GM19023 (cell line): ENCODE data around the gene RNF145.
"Not testable (repeated sequence)": the region's sequence is repeated elsewhere in the genome, so short reads cannot be mapped to it uniquely, and the experiment has no call there.

Experiments used
- ATAC-seq: cut with Tn5 transposase; IDR thresholded peaks from one replicate; pipeline ENCODE4 v1.9.1; 2021; ENCODE audit warnings: mild to moderate bottlenecking, moderate library complexity; ENCODE audit not compliant: unreplicated experiment

Gene RNF145

DNA sequence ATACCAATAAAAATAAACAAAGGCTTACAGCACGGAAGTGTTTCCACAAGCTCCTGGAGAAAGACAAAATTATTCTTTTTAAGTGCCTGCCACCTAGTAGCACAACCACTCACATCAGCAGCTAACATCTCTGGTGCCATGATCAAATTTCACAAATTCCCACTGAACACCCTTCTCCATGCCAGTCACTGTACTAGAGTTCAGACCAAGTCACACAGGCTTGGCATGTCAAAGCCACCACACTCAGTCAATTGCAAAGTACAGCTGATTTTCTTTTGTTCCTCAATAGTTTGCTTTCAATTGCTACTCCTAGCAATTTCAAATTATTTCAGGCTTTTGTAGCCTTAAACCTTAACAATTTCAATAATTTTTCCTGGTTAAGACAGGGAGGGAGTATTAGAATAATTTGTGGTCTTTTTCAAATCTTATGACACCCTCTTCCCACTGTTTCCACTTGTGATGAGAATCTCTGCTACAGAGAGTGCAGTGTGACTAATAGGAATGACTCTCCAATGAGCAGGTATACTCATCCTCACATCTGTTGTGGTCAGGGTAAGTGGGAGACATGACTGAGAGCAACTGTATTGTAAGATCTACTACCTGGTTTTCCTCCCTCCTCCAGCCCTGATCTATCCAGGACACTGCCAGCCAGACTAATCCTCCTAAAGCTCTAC lies 46.2 kb downstream of the RNF145 start:
- ATAC-seq: no peak

- ATAC-seq: no peak
Measured at GRCh38 chr5:159161361-159162214, 47.8 kb downstream of the RNF145 start.

DNA sequence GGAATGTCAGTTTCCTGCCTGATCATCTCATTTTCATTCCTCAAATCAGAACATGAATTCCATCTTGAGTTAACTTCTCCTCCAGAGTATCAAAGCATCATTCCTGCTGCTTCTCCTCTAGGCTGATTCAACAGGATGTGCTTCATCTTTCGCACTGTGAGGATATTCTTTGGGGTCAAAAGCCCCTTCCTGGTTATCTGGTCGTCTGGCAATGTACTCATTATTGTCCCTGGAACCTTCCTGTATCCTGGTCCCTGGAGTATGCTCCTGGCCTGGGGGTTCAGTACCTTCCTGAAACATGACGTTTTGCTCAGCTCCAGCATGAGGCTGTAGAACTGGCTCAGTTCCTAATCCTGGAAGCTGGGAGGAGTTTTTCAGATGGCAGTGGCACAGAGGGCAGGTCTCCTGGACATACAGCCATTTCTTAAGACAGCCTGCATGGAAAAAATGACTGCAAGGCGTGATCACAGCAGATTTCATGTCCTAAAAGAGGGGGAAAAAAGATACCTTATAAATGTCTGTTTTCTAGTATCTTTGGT lies 50.7 kb downstream of the RNF145 start:
- ATAC-seq: not testable (repeated sequence)

DNA sequence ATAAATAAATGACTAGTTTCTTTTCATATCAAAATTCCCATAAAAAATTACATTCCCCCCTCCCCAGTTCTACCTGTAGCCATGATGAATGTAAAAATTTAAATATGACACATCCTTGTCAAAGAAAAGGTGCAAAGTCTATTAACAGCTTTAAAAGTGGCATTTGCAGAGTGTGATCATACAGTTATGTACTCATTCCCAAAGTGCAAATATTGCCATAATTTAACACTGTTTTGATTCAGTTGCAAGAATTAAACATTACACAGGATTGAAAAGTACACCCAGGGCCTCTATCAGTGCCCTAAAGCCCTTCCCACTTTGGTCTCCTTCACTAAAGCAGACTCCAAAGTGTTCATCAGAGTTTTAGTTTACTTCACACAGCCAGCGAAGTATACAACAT lies 51.8 kb downstream of the RNF145 start:
- no peak for ATAC-seq

GRCh38 chr5:159156426-159157238 lies 52.7 kb downstream of the RNF145 start:
- ATAC-seq: no peak

- no peak for ATAC-seq
Measured at GRCh38 chr5:159155960-159156359, 53.4 kb downstream of the RNF145 start.

GRCh38 chr5:159152876-159153275 lies 56.5 kb downstream of the RNF145 start:
- ATAC-seq: no peak

GRCh38 chr5:159149085-159149484 lies 60.3 kb downstream of the RNF145 start:
- no peak for ATAC-seq

DNA sequence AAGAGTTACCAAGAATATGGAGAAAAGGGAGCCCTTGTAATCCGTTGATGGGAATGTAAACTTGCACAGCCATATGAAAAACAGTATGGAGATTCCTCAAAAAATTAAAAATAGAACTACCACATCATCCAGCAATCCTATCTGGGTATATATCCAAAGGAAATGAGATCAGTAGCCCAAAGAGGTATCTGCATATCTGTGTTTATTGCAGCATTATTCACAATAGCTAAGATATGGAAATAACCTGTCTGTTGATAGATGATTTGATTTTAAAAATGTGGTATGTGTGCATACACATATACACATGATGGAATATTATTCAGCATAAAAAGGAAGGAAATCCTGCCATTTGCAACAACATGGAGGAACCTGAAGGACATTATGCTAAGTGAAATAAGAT lies 61.4 kb downstream of the RNF145 start:
- no peak for ATAC-seq

GRCh38 chr5:159146839-159147238 lies 62.5 kb downstream of the RNF145 start:
- no peak for ATAC-seq

GRCh38 chr5:159145160-159145559 lies 64.2 kb downstream of the RNF145 start:
- not testable (repeated sequence) for ATAC-seq

DNA sequence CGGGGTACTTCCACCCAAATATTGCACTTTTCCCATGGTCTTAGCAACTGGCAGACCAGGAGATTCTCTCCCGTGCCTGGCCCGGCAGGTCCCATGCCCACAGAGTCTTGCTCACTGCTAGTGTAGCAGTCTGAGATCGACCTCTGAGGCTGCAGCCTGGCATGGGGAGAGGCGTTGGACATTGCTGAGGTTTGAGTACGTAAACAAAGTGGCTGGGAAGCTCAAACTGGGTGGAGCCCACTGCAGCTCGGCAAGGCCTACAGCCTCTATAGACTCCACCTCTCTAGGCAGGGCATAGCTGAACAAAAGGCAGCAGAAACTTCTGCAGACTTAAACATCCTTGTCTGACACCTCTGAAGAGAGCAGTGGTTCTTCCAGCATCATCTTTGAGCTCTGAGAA lies 69.6 kb downstream of the RNF145 start:
- ATAC-seq: no peak

- ATAC-seq: no peak
Measured at GRCh38 chr5:159135896-159136531, 73.3 kb downstream of the RNF145 start.

- no peak for ATAC-seq
Measured at GRCh38 chr5:159133041-159133741, 76.2 kb downstream of the RNF145 start.

GRCh38 chr5:159132429-159133040 lies 76.8 kb downstream of the RNF145 start:
- ATAC-seq: no peak

- ATAC-seq: no peak
Measured at GRCh38 chr5:159131951-159132350, 77.4 kb downstream of the RNF145 start.

DNA sequence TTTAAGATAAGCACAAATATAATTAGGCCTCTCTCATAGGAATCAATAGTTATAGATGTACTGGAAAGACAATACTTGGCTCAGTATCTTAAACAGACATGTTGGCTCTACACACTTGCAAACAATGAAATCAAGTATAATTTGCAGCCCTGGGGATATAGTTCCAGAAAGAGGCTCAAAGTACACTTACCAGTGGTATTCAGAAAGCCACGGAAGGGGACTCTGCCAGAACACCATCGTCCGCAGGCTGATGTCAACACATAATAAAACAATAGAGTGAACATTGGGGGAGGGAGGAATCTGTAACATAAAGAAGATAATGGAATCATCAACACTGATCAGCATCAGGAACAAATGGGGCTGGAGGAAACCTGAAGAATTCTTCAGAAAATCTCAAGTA lies 78.5 kb downstream of the RNF145 start:
- no peak for ATAC-seq

DNA sequence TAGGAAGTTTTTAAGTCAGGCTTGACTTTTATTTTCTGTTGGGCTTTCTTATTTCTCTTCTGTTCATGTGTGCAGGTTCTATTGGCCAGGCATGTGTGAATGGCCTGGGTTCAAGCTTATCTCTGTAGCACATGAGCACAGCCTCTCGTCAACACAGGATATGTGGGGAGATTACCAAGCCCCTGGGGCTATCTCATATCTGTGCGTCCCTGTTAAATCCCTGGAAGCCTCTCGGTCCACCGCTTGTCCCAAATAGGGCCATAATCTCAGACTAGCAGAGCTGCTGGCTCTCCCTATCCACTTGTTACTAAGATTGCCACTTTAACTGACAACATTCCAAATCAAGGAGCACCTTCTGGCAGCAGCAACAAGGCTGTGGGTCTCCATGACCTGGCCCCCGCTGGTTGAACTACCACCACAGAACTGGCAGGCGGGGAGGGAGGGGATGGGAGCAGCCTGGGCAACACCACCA lies 81.2 kb downstream of the RNF145 start:
- ATAC-seq: no peak

DNA sequence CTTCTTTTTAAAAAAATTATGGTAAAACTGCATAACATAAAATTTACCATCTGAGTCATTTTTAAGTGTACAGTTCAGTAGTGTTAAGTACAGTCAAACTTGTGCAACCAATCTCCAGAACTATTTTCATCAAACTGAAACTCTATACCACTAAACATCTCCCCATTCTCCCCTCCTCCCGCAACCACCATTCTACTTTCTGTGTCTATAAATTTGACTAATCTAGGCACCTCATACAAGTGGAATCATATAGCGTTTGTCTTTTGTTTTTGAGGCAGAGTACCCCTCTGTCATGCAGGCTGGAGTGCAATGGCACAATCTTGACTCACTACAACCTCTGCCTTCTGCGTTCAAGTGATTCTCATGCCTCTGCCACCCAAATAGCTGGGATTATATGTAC lies 85.7 kb downstream of the RNF145 start:
- ATAC-seq: no peak

- ATAC-seq: no peak
Measured at GRCh38 chr5:159123189-159123588, 86.2 kb downstream of the RNF145 start.
